Ecto neural progenitor cell (in vitro differentiated cells): ENCODE data around the gene CLASP1.
"Not testable (repeated sequence)": the region's sequence is repeated elsewhere in the genome, so short reads cannot be mapped to it uniquely, and the experiment has no call there.

ENCODE experiments used
- DNase-seq: peaks from one replicate; pipeline ENCODE4 v3.0.0-alpha.2; 2018; ENCODE audit warnings: low spot score

CLASP1 gene

DNA sequence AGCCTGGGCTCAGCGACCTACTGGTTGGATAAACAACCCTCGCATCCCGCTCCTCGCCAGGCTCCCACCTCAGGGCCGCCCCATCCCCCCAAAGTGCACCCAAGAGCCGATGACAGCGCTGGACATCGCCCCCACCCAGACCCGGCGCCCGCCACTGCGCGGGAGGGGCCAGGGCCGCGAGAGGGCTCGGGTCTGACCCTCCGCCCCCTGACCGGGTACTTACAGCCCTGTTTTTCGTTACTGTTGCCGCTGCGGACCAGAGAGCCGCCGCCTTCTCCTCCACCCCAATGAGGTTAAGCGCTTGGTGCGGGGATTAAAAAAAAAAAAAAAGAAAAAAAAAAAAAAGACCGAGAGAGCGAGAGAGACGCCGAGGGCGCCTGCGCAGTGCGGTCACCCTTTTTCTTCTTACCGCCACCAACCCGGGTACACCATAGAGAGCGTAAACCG, at the start of gene CLASP1:
TSS of gene CLASP1 (minus strand) at position 314 of the 447 bp plus-strand sequence. CDS start 43,567 bp downstream, outside the sequence.
- peak; percentile 86 for DNase-seq

DNA sequence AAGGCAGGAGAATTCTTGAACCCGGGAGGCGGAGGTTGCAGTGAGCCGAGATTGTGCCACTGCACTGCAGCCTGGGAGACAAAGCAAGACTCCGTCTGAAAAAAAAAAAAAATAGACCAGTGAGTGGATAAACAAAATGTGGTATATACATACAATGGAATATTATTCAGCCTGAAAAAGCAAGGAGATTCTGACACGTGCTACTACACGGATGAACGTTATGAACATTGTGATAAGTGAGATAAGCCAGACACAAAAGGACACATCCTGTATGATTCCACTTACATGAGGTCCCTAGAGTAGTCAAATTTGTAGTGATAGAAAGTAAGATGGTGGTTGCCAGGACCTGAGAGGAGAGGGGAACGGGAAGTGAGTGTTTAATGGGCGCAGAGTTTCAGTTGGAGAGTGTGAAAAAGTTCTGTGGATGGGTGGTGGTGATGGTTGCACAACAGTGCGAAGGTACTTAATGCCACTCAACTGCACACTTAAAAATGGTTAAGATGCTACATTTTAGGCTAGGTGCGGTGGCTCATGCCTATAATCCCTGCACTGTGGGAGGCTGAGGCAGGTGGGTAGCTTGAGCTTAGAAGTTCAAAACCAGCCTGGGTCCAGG, 49.2 kb upstream of the CLASP1 start:
- no peak for DNase-seq

DNA sequence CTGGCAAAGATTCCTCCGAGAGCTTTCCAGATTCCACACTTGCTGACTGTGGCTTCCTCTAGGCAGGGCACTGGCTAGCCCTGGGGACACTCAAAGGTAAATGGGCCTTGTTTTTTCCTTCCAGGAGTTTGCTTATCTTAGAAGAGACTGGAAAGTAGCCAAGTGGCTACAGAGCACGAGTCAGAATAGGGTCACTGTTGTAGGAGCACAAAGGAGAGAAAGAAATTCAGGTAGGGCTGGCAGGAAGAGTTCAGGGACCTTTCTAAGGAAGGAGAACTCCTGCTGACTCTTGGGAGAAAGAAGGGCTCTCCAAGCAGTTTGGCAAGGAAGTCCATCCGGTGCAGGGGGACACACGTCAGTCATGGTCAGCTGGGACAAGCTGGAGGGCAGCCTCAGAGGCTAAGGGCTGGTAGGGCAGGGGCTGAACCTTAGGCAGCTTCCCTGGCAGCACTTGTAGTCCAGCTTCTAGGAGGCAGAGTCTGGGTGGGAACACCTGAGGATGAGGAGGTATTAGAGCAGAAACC, 47.9 kb upstream of the CLASP1 start:
- DNase-seq, result no peak

DNA sequence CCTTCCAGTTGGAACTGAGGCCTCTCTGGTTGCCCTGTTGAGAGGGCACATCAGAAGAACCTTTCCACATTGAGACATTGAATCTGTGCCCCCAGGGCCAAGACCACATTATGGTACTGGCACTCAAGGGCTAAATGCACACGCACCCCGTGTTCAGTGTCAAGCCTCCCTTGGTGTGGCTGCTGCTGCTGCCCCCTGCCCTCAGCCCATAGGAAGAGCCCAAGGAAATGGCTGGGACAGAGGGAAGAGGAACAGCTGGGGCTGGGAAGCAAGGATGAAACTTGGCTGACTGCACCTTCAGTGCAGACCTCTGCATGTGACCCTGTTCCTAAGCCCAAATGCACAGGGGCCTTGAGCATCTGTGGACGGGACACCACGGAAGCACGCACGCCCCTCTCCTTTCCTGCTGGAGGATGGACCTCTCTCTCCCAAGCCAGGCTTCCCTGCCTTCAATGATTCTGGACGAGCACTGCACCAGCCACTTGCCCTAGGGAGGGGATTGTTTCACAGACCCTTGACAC, 47.2 kb upstream of the CLASP1 start:
- DNase-seq, result no peak

DNA sequence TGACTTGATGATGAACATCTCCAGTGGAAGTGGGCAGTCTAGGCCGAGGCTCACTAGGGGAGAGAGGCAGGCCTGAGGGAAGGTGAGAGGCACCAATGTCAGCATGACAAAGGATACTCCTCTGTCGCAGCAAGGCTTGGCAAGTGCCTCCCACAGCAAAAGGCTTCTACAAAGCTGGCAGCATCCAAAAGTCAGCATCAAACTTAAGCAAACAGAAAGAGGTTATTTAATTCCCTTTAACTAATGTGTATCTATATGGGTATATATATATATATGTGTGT, 45.8 kb upstream of the CLASP1 start:
- DNase-seq, result no peak

DNA sequence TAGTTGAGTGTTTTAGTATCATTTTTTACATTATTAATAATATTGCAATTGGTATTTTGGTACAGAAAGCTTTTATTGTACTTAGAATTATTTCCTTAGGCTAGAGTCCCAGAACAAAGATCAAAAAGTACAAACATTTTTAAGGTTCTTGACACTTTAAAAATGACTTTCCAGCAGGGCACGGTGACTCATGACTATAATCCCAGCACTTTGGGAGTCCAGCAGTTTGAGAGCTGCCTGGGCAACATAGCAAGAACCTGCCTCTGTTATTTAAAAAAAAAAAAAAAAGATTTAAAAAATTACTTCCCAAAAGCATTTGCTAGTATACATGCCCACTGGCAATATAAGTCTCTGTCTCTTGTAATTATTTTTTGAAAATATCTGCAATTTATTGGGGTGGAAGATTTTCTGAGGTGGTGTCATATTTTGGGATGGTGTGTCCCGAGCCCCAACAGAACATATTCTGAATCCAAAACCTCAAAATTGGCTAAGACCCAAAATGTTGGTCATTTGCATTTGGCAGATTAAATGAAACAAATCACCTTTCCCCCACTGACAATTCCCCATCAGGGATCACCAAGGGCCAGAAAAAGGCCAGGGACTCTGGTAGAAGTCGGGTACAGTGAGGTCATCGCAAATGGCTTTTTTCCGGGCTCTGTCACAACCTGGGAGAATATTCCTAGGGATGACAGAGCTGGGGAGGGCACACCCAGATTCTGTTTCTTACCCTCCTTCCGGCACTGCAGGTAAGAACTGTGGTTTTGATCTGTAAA, 45.3 kb upstream of the CLASP1 start:
- no peak for DNase-seq

DNA sequence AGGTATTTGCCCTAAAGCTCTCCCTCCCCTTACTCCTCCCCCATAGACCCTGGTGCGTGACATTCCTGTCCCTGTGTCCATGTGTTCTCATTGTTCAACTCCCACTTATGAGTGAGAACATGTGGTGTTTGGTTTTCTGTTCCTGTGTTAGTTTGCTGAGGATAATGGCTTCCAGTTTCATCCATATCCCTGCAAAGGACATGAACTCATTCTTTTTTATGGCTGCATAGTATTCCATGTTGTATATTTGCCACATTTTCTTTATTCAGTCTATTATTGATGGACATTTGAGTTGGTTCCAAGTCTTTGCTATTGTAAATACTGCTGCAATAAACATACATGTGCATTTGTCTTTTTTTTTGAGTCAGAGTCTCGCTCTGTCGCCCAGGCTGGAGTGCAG, 41.3 kb upstream of the CLASP1 start:
- DNase-seq, result not testable (repeated sequence)

DNA sequence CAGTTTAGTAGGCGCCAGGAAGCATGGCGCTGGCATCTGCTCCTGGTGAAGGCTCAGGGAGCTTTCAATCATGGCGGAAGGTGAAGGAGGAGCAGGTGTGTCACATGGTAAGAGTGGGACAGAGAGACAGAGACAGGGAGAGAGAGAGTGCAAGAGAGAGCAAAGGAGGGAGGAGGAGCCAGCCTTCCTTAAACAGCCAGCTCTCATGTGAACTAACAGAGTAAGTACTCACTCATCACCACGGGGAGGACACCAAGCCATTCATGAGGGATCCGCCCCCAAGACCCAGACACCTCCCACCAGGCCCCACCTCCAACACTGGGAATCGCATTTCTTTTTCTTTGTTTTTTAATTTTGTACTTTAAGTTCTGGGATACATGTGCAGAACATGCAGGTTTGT, 40.8 kb upstream of the CLASP1 start:
- no peak for DNase-seq

DNA sequence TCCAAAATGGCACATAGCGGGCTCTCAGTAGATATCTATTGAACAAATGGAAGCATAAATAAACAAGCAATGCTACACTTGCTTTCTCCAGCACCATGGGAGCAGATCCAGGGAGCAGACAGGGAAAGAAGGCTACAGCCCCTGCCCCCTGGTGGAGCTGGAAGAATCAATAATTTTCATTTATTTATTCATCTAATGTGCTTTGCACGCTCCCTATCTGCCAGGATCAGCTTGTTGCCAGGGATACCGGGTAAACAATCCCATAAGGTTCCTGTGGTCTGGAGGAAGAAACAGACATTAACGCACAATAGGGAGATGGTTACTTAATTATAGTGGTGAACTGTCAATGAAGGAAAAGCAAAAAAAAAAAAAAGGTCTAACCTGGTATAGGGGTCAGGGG, 40.1 kb upstream of the CLASP1 start:
- DNase-seq, result no peak

DNA sequence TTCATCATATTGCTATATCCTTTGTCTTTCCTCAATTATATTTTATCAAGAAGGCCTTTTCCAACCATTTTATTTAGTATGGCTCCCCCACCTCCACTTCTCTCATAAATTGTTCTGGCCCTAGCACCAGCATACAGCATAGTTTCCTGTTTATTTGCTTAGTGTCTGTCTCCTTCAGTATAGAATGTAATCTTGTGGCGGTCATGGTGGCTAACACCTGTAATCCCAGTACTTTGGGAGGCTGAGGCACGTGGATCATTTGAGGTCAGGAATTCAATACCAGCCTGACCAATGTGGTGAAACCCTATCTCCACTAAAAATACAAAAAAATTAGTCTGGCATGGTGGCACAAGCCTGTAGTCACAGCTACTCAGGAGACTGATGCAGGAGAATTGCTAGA, 39.6 kb upstream of the CLASP1 start:
- DNase-seq, result no peak

DNA sequence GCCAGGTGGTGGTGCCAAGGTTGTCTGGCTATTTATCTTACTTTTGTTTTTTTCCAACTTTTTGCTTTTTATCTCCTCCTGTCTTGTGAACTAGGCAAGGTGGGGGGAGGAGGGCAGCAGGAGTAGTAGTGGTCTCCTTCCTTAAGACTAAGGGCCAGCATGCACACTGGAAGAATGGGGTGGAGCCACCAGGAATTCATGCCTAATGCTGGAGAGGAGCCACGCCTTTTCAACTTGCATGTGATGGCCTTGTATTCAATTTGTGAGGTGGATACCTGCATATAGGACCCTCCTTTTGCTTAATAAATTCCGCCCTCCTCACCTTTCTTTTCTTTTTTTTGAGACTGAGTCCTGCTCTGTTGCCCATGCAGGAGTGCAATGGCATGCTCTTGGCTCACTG, 37.6 kb upstream of the CLASP1 start:
- DNase-seq, result no peak

DNA sequence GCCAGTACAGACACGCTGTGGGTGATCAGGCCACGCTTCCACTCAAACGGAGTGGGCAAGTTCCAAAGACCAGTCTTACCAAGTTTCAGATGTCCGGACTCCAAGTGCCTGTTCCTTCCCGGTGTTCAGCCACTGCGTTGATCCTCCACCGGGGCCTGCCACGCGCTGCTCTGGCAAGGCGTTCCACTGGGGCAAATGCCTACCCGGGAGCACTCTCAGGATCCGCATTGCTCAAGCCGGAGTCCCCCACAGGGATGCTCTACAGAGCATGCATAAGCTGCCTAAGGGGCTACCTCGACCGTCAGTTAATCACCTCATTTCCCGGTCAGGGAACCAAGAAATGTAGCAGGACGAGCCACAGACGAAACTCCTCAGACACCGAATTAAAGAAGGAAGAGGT, 37.0 kb upstream of the CLASP1 start:
- DNase-seq, result peak; percentile 62

DNA sequence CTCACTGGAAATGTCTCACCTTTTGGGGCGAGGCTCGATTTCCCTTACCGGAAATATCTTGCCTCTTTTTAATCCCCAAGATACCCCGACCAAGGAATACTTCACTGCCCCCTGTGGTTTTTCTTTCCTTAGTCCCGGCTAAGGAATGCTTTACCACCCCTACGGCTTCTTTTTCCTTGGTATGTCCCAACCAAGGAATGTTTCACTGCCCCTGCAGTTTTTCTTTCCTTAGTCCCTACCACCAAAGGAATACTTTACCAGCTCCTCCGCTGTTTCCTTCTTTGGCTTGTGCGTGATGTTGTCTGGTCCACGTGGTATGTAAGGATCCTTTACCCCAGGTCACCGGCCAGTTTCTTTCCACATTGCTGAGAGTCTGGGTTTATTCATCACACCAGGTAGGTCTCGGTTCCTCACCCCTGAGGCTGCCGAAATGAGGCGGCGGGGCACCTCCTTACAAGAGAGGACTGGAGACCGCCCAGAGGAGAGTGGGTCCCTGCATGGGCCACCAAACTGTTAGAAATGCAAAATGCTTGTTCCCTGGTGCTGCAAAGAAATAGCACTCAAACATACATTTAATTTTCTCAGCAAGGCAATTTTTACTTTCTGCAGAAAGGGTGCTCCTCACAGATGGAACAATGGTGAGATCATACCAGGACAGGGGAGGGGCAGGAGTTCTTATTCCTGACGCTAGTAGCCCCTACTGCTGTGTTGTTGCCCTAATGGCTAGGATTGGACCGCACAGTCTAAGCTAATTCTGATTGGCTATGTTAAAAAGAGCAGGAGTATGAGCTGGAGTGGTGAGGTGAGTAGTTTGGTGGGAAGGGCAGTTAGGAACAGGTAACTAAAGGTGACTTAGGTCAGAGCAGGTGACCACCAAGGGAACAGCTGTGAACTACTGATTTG, 33.4 kb upstream of the CLASP1 start:
- peak; percentile 59 for DNase-seq

DNA sequence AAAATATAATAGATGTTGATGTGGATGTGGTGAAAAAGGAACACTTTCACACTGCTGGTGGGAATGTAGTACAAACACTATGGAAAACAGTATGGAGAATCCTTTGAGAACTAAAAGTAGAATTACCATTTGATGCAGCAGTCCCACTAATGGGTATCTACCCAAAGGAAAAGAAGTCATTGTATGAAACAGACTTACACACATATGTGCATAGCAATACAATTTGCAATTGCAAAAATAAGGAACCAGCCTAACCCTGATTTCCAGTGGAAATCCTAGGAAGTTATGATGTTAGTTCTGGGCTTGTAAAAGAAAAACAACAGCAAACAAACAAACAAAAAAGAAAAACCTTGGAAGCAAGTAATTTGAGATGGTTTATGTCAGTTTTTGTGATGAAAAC, 28.6 kb upstream of the CLASP1 start:
- no peak for DNase-seq

DNA sequence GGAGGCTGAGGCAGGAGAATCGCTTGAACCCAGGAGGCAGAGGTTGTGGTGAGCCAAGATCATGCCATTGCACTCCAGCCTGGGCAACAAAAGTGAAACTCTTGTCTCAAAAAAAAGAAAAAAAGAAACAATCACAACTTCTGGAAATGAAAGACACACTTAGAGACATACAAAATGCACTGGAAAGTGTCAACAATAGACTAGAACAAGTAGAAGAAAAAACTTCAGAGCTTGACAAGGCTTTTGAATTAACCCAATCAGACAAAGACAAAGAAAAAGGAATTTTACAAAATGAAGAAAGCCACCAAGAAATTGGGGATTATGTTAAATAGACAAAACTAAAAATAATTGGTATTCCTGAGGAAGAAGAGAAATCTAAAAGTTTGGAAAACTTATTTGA, 22.4 kb upstream of the CLASP1 start:
- DNase-seq, result not testable (repeated sequence)

DNA sequence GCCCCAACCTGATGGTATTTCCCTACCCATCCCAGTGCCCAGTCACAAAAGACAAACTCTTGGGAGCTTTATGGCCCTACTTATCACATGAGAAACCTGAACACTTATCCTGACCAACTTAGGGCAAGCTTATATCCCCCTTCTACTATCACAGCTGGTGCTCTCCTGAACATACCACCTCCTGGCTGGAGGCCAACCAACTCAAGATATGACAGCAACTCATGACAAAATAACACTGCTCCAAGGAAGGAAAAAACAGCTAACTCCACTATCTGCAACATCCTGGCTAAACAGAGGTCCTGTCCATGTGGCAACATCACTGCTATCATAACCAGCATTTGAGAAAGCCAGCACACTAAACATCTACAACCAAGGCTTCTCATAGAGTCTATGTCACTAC, 20.9 kb upstream of the CLASP1 start:
- no peak for DNase-seq

DNA sequence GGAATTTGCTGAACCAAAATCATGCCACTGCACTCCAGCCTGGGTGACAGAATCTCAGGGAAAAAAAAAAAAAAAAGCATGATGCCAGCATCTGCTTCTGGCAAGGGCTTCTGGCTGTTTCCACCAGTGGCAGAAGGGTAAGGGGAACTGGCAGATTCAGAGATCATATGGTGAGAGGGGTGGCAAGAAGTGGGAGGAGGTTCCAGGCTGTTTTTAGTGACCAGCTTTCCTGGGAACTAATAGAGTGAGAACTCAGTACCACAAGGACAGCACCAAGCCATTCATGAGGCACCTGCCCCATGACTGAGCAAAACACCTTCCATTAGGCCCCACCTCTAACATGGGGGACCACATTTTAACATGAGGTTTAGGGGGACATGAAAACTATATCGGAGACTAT, 18.4 kb upstream of the CLASP1 start:
- DNase-seq, result no peak

DNA sequence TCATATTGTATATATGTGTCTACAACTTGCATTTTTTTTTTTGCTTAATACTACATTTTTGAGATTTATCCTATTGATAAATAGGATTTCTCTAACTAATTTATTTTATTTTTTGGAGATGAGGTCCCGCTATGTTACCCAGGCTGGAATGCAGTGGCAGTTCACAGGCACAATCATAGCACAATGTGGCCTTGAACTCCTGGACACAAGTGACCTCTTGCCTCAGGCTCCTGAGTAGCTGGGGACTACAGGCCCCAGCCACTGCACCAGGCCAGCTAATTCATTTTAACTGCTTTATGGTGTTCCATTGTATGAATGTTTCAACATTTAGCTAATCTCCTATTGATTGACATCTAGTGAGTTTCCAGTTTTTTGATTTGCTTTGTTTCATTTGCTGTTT, 16.8 kb upstream of the CLASP1 start:
- no peak for DNase-seq

DNA sequence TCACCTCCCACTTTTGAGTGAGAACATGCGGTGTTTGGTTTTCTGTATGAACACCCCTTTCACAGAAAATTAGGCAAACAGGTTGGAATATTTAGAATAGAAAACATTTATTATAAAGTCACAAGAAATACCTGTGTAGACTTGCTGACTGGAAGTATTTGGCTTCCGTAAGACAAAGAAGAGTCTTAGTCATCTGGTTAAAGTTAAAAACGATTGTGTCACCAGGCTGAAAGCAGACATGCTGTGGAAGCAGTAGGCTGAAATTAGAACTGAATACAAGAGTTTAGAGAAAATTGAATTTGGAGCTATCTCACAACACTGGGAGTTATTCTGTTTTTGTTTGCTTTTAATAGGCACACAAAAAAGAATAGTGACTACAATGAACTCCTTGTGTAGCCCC, 16.2 kb upstream of the CLASP1 start:
- no peak for DNase-seq

DNA sequence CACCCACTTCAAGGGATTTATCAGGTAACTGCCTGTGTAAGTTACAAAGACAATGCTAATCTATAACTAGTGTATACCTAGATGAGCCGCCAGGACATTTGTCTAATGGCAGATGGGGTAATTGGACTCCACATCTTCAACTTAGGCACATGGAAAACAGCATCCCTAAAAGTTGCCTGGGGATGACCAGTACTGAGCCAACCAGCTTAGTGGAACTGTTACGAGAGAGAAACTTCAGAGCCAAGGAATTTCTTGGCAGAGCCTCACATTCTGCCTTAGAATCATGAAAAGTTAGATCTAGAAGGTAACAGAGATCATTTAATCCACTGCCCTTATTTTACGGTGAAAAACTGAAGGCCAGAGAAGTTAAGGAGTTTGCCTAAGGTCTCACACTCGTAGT, 15.5 kb upstream of the CLASP1 start:
- no peak for DNase-seq

DNA sequence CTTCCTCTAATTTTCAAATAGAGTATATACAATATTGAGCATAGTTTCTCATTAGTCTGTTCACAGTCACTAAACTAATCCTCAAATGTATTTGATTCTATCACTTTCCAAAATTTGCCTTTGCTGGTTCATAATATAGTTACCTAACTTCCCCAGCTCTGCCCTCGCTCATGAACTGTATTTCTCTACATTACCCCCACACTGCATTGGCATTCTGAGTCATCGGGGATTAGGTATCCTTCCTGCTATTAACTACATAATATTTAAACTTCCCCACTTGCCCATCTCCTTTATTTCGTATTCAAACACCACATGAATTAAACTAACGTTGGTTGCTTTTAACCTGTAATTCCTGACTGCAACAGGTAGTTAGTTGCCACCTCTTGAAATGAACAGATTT, 14.8 kb upstream of the CLASP1 start:
- no peak for DNase-seq

DNA sequence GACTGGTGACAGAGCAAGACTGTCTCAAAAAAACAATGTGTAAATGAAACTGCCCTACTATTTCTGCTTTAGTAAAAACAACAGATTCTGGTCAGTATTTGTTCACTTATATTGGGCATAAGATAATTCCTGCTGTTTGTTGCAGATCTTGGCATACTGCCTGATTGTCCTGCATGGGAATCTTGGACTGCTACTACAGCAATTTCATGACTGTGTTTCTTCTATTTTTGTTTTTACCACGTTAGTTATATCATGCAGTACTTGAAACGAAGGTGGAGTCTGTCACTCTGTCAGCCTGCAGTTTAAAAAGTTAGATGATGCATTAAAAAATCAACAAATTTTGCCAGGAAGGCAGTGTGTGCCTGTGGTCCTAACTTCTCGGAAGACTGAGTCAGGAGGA, 14.2 kb upstream of the CLASP1 start:
- no peak for DNase-seq

DNA sequence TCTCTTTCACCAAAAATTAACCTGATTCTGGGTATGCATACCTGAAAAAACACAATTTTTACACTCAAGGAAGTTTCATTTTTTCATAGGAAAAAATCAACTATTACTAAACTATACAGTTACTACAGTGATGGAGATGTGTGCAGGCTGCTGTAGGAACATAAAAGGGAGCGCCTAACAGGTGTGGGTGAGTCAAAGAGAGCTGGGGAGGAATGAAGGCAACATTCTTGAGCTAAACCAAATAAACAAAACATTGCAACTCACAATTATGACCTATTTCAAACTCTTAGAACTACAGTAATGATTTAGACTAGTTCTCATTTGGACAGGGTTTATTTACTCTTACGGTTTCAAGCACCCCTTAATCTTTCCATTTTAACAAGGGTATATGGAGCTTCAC, 13.4 kb upstream of the CLASP1 start:
- no peak for DNase-seq
